ENCODE measurements around the gene MUSTN1. TPM values are rescaled to one million over a fixed set of nuclear protein-coding genes. Genes with fewer than 3 reads are reported as not detected.

MUSTN1 gene
- total RNA-seq, 1 donor from 2014 or later = 2.4 TPM

GRCh38 chr3:52854013-52854412 lies 19.2 kb upstream of the MUSTN1 start:
- DNase-seq (ENCODE audit: low spot score) = no peak

DNA sequence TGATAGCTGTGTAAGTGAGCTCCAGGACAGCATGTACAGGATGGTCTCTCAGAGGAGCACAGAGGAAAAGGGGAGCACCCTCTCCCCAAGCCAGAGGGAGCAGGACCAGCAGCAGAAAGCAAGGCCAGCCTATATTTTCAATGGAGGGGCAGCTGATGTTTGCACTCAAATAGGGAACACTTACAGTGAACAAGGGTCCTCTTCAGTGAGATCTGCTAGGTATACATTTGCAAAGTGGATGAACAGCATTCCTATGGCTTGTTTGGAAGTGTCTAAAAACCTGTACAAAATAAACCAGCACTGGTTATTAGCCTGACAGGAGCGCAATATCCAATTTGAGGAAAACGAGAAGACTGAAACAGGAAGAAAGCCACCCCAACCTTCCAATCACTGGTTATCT lies 17.6 kb upstream of the MUSTN1 start:
- no peak for DNase-seq (ENCODE audit: low spot score)

- no peak for DNase-seq (ENCODE audit: low spot score)
Measured at GRCh38 chr3:52851348-52851747, 16.5 kb upstream of the MUSTN1 start.

DNA sequence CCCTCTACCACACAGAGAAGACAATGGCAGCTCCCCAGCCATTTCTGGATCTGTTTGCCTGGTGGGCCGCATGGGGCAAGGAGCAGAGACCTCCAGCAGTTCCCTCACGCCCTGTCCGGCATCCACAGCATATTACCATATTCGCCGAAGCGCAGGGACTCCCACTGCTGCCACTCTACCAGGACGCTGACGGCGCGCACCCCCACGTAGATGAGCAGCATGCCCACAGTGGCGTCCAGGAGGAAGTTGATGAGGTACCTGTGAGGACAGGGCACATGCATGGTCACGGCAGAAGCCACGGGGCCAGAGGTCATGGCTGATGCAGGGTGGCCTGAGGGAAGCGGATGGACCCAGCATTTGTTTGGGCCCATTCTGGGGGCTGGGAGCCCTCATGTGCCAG lies 14.8 kb upstream of the MUSTN1 start:
- DNase-seq (ENCODE audit: low spot score) = no peak

DNA sequence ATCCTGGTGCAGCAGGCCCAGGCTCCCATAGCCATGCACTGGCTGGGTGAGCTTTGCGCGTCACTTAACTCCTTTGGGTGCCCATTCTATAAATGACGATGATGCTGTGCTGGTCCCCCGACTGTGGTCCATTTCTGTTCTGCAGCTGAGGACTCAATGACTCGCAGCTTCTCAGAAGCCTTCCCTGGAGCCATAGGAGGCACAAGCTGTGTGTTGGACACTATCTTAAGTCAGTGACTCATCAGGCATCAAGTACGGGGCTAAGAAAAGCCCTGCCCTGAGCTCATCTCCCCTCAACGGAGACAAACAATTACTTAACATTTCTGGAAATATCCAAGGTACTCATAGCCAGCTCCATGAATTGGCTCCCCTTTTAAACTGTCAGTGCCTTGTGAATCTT lies 13.8 kb upstream of the MUSTN1 start:
- no peak for DNase-seq (ENCODE audit: low spot score)

- no peak for DNase-seq (ENCODE audit: low spot score)
Measured at GRCh38 chr3:52847726-52848125, 12.9 kb upstream of the MUSTN1 start.

- DNase-seq (ENCODE audit: low spot score) = no peak
Measured at GRCh38 chr3:52847241-52847640, 12.4 kb upstream of the MUSTN1 start.

GRCh38 chr3:52846432-52846965 lies 11.7 kb upstream of the MUSTN1 start:
- no peak for DNase-seq (ENCODE audit: low spot score)

GRCh38 chr3:52845691-52846431 lies 11.0 kb upstream of the MUSTN1 start:
- no peak for DNase-seq (ENCODE audit: low spot score)

DNA sequence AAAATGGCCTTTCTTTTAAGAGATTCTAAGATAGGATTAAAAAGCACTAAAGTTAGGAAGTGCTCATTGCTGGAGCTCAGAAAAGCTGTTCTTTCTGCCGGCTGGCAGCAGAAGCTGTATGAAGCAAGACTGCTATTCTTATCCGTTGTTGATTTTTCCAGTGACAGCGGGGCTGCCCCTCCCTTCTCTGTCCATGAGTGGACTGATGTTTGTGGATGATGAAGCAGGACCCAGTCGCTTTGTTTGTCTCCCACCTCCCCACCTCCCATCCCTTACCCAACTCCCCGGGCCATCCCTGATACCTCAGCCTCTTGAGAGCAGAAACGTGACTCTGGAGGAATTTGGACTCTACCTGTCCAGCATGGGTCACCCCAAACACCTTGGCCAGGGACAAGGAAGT lies 10.3 kb upstream of the MUSTN1 start:
- no peak for DNase-seq (ENCODE audit: low spot score)

DNA sequence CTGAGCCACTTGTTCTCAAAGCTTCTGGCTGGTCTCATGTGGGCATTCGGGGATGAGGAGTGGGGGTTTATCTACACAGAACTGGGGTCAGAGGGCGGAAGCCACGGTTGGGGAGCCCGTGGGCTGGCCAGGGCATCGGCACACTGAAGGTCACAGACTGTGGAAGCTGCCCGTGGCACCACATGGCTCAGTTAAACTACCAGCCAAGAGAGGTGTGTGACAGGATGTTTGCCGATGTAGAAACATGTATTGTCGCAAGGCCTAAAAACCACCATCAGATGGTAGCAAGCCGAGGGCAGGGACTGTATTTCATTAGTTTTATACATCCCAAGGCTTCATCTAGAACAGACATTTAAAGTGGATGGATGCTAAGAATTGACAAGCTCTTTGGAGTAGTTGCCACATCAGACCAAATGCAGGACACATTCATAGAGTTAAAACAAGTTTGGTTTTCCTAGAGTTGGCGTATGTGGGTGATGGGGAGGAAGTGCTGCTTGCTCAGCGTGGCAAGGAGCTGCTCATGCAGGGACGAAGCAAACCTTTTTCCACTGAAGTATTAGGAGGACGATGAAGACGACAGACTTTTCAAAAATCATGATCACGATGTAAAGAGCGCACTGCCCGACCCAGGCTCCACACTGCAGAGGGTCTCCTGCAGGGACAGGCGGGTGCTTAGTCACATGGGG lies 9.6 kb upstream of the MUSTN1 start:
- DNase-seq (ENCODE audit: low spot score) = no peak

- DNase-seq (ENCODE audit: low spot score) = no peak
Measured at GRCh38 chr3:52843881-52844280, 9.1 kb upstream of the MUSTN1 start.

GRCh38 chr3:52843108-52843865 lies 8.5 kb upstream of the MUSTN1 start:
- no peak for DNase-seq (ENCODE audit: low spot score)

DNA sequence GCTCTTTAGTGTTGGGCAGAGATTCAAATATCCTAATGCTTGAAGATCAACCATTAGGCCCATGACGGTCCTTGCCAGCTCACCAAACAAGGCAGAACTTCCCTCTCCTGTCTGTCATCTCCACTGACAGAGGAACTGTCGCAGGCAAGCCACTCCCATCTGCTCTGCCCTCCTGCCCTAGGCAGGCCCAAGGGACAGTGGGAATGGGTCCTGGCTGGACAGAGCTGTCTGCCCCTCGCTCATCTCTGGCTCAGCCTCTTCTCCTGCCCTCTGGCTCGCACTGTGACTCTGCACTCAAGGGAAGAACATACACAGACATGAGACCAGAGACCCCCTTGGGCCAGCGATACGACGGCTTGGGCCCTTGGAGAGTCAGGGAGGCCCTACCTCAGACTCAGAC lies 7.6 kb upstream of the MUSTN1 start:
- DNase-seq (ENCODE audit: low spot score) = no peak

- DNase-seq (ENCODE audit: low spot score) = no peak
Measured at GRCh38 chr3:52841981-52842340, 7.1 kb upstream of the MUSTN1 start.

- no peak for DNase-seq (ENCODE audit: low spot score)
Measured at GRCh38 chr3:52841211-52841980, 6.6 kb upstream of the MUSTN1 start.

DNA sequence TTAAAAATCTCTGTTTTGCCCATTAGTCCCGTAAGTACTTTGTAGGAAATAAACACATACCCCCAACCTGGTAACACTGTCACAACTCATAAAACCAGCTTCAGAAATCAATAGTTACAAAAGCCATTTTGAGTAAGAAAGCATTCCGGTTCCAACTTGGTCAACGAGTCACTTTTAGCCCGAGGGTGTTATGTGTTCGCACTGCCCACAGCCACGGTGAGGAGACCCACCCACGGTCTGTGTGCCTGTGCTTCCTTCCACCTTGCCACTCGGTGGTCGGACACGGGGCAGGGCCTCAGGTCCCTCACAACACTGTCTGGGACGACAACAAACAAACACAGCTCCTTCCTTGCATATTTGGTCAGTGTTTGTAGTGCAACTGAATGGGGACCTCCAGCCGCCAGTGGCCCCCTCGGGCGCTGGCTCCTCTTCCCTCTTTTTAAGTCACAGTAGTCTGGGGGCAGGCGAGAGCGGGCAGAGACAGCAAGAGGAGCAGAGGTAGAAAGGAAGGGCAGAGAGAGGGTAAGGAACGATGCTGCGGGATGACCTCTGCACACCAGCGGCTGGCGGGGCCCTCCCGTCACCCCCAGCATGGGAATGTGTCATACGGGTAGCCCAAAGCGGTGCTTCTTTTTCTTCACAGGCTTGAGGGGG lies 5.2 kb upstream of the MUSTN1 start:
- DNase-seq (ENCODE audit: low spot score) = no peak

- no peak for DNase-seq (ENCODE audit: low spot score)
Measured at GRCh38 chr3:52839268-52839575, 4.4 kb upstream of the MUSTN1 start.

DNA sequence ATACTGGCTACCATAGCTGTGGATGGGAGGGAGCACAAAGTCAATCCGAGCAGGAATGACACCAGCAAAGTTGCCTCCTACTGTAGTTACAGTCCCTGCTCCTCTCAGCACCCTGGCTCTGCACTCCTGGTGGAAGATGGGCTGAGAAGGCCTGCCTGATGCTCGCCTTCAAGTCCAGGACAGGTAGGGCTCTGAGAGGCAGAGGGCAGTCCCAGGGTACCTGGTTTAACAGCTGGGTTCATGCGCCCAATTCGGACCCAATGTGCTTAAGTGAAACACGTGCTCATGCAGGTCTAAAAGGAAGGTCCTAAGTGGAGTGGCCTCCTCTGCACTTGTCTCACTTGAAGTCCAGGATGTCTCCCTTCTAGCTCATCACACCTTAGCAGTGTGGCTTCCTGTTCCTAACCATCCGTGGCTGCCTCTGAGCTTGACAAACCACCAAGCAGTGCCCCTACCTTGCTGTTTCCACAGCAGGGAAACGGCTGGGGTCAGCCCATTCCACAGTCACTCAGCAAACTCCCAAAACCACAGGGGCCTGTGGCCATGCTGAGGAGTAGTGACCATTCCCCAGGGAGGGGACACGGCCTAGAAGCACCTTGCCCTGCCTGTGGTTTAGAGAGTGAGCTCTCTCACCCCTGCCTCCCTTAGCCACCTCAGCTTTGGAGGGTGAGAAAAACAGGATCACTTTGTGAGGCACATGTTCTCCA lies 3.9 kb upstream of the MUSTN1 start:
- DNase-seq (ENCODE audit: low spot score) = no peak

DNA sequence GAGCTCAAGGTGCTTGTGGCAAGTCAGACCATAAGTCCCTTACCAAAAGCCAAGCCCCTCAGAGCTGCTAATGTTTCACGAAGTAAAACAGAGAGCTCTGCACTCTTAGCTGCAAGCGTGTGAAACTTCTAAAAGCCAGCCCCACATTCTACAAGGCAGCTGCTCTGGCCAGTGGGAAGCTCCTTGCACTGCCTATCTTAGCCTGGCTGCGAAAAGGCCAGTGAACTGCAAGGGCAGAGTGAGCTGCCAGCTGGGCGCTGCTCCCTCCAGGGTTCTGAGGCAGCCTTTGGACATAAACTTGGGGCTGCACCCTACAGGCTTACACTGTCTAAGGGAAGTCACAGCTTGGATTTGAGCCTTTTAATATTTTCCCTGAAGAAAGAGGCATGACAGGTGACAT lies 2.2 kb upstream of the MUSTN1 start:
- no peak for DNase-seq (ENCODE audit: low spot score)

Measured in mesenteric fat pad (tissue), 1 donor.